Fibroblast of peridontal ligament (primary cell): Measurements from ENCODE around the gene HELB.

Source experiments
- DNase-seq: peaks from one replicate; pipeline ENCODE4 v3.0.0-alpha.2; 2010; ENCODE audit errors: extremely low read depth

HELB gene

DNA sequence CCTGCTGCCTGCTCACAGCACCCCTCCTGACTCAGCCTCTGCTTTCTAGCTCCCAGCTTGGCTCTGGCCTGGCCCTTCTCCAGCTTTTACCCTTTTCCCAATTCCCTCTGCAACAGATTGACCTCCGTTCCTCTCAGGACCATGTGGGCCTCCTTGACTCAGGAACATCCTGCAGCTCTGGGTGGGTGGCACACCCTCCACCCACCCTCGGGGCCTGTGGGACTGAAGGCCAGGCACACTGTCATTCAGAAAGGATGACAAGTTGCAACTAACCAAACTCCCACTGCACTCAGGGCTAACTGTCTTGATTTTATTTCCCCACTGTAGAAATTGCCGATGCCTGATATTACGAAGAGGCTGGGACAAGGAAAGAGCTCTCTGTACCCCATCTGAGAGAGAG, 59.4 kb downstream of the HELB start:
- DNase-seq: no peak

DNA sequence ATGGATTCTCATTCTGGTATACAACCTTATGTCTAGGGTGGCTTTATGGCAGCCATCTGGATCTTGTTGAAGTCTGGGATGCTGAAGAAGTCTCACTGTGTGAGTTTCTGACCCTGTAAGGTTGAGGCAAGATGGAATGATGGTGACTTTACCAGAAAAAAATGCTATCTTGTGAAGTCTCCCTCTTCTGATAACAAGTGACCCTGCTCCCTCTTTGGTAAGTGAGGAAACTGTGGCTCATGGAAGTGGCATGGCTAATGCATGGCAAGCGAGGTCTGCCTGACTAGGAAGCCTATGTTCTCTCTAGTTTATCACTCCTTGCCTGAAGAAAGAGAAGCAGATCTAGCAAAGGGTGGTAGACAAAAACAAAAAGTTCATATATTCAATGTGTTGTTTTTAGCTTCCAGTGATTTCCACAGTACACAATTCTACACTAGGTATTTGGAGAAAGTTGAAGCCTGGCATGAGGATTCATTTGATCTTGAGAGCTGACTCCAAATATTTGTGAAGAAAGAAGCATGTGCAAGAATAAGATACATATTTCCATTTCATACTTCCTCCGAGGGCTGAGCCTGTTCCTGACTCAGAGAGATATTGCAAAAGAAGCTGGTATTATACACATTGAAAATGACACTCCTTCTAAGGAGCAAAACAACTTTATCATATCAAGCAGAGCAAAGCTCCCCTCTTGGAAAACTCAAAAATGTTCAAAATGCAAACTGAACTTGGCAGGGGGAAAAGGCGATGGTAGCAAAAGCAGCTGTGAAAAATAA, 63.6 kb downstream of the HELB start:
- DNase-seq: no peak

DNA sequence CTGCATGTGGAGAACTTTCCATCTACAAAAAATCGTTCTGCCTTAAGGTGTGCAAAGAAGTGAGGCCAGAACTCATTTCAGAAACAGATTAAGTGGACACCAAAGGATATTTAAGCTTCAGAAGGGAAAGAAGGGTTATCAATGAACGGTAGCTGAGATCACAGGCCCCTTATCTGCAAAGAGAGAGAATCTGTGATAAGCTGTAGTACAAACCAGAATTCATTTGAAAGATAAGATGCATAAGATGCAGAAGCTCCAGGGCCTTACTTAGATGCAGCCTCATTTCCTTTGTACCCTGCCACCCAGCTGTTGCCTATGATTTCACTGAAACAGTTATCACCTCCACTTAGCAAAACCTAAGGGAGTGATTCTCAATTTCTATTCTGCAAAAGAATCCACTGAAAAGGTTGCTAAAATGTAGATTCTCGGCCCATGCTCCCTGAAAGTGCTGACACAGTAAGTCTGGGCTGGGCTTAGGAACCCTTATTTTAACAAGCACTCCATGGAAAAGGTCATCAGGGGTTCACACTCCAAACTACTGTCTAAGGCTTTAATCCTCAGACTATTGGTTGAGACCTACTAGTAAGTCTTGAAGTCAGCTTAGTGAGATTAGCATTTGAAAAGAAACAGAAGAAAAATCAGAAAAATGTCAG, 64.8 kb downstream of the HELB start:
- no peak for DNase-seq

DNA sequence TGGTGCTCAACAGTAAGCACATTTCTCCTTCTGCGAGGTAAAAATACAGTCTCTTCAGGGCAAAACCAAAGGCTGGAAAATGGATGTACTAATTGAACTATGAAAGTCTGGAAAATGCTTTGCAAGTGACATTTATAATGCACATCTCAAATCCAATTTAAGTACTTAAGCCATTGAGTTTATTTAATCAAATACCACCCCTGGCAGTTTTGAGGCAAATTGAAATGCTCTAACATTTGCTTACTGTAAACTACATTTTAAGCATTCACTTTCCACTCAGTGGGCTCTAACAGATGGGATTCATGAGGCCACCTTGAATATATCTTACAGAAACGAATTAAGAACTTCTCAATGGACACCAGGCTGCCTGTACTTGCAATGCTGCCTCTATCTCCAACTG, 69.7 kb downstream of the HELB start:
- no peak for DNase-seq

DNA sequence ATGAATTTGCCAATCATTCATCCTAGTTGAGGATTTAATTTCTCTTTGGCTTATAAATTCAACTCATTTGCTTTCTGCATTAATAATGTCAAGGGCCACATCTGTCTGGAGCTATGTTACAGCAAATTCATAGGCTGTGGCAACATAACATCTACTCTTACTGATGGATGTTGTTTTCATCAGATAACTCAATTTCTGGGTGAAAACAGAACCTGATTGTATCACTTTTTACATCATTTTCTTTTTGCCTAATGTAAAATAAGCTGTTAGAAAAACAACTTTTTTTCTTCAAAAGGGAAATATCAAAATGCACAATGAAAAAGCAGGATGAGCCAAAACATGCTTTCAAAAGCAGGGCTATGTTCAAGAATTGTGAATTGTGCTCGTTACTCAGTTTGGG, 73.3 kb downstream of the HELB start:
- no peak for DNase-seq

DNA sequence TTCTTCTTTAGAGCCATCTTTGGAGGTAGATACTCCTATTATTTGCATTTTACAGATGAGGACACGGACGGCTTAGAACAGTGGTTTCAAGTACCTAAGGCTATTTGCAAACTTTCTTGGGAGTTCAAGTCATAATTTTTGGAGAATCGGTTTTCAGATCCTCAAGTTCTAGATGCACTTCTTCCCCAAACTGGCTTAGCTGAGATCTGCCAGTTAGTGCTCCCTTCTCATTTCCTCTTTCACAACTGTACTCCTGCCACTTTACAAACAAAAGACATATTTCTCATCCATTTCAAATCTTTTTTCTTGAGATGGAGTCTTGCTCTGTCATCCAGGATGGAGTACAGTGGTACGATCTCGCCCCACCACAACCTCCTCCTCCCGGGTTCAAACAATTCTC, 77.3 kb downstream of the HELB start:
- DNase-seq: no peak

DNA sequence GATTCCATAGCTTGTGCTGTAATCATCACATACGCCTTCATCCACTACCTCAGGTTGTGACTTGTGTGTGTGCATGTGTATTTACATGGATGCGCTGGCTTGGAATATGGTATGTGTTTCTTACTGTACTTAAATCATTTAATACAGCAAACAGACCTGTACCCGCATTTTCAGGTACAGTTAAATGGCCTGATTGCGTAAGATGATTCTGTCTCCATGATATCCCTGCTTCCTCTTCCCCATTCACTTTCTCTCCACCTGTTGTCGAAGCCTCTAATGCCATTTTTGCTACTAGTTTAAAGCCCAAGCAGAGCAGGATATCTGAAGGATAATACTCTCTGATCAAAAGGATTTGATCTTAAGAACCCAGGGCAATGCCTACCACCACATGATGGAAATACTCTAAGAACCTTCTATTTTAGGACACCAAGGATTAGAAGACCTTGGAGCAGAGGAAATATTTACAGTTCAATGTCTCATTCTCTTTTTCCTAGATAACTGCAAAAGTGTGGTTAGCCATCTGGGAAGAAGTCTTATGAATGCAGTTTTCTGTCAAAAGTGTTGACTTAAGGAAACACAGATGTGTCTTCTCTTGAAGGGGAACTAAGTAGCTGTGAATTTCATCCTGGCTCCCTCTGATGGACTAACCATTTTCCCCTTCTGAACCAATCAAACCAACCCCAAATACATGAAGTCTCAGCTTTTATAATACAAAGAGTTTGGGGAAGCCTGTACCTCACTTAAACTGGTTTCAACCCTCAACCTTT, 78.7 kb downstream of the HELB start:
- no peak for DNase-seq

DNA sequence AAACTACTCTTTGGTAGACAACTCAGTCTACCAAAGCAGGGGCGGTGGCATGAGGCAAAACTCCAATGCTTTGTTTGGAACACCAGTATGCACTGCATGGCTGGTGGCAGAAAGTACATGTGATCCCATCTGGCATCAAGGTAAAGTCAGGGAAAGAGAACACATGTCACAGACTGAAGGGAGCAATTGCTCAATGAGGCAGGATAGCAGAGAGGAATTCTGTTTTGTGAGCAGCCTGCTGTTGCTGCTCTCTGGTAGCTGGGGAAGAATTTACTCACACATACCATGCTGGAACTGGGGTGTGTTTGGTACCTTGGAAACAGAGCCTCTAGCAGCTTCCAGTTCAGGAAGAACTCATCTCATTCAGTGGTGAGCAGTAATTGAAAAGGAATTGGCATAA, 84.8 kb downstream of the HELB start:
- DNase-seq: no peak
